ENCODE data around the gene AGMAT.

AGMAT gene

DNA sequence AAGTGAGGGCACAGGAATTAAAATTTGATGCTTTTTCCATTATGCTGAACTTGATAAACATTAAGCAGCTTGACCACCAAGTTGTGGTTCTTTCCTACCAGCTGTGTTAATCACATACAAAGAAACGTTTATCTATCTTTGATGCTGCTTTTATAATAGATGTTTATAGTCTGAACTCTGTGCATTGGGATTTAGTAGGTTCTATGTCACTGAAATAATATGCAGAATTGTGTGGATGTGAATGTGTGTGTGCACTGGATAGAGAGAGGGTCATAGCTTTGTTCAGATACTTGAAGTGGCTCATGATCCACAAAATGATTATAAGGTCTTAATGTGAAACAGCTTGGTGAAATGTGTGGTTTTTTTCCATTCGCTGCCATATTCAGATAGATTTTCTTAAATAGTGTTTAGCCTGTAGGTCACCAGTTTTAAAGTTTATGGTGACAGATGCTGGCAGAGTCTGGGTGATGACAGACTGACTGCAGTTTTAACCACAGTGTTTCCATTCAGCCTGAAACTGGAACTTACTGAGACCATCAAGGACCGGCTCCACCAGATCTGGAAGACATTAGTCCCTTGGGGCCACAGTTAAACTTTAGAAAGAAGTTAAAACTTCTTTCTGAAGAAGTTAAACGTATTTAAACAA, 42.6 kb upstream of the AGMAT start:
- DNase-seq = no peak
- no peak for TF ChIP-seq EZH2 (IDR thresholded peaks at IDR 0.05; ENCODE audit: borderline replicate concordance, low read depth, low read length, severe bottlenecking)
- Histone ChIP-seq H3K9me3 (ENCODE audit: insufficient read depth, low read length, severe bottlenecking) (no peaks in the 10 kb centered on the region), H2AFZ (ENCODE audit: low read depth, low read length) (no peak overlapping the region), H3K27me3 (ENCODE audit: insufficient read depth, low read length, poor library complexity) (no peaks in the 10 kb centered on the region), H3K4me3 (ENCODE audit: low read depth in 1 of 2, low read length in 2 of 2) (no peak overlapping the region), H3K9ac (ENCODE audit: low read depth, low read length) (no peak overlapping the region), H3K36me3 (ENCODE audit: insufficient read depth, low read length) (peaks cover 58% of the 10 kb centered on the region), H3K4me2 (ENCODE audit: insufficient read depth, low read length) (no peak overlapping the region), H3K4me1 (ENCODE audit: insufficient read depth, low read length) (no peaks in the 10 kb centered on the region), H4K20me1 (ENCODE audit: insufficient read depth, low read length) (peaks cover 32% of the 10 kb centered on the region; the same call in 1 of the 2 replicates), H3K27ac (ENCODE audit: low read length) (no peak overlapping the region), H3K79me2 (ENCODE audit: insufficient read depth, low read length) (peaks cover 49% of the 10 kb centered on the region)
- no peak for ATAC-seq (ENCODE audit: insufficient read depth, low read depth)

DNA sequence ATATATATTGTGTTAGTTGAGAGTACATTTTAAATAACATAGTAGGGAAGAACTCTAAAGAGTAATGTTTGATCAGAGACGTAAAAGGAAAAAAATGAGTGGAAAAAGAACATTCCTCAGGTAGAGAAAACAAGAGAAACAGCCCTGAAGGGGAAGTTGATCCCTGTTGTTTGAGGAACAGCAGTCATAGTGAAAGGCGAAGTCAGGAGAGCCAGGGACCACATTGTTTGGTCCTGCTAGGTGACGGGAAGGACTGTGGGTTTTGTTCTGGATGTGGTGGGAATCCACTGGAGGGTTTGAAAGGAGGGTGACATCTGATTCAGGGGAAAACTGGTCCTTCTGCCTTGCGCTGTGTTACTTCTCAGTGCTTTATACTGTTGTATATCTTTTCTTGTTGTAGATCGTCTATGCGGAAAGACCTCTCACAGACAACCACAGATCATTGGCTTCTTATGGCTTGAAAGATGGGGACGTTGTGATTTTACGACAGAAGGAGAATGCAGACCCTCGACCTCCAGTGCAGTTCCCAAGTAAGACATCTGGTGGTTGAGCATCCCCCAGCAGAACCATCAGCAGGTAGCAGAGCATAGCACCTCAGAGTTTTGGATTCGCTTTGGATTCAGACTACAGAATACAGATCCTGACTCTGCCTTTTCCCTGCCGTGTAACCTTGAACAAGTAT, 41.6 kb upstream of the AGMAT start:
- no peak for ATAC-seq (ENCODE audit: insufficient read depth, low read depth)
- Histone ChIP-seq H3K36me3 (ENCODE audit: insufficient read depth, low read length) (peaks cover 51% of the 10 kb centered on the region), H3K4me3 (ENCODE audit: low read depth in 1 of 2, low read length in 2 of 2) (no peak overlapping the region), H3K27me3 (ENCODE audit: insufficient read depth, low read length, poor library complexity) (no peaks in the 10 kb centered on the region), H3K4me1 (ENCODE audit: insufficient read depth, low read length) (0 out of 2 replicates have a peak, but pooled peaks cover 3% of the 10 kb centered on the region), H3K79me2 (ENCODE audit: insufficient read depth, low read length) (peaks cover 59% of the 10 kb centered on the region), H3K27ac (ENCODE audit: low read length) (no peak overlapping the region), H3K9ac (ENCODE audit: low read depth, low read length) (no peak overlapping the region), H2AFZ (ENCODE audit: low read depth, low read length) (no peak overlapping the region), H3K4me2 (ENCODE audit: insufficient read depth, low read length) (no peak overlapping the region), H4K20me1 (ENCODE audit: insufficient read depth, low read length) (peaks cover 40% of the 10 kb centered on the region; the same call in 1 of the 2 replicates), H3K9me3 (ENCODE audit: insufficient read depth, low read length, severe bottlenecking) (no peaks in the 10 kb centered on the region)
- TF ChIP-seq, protein P1, sequence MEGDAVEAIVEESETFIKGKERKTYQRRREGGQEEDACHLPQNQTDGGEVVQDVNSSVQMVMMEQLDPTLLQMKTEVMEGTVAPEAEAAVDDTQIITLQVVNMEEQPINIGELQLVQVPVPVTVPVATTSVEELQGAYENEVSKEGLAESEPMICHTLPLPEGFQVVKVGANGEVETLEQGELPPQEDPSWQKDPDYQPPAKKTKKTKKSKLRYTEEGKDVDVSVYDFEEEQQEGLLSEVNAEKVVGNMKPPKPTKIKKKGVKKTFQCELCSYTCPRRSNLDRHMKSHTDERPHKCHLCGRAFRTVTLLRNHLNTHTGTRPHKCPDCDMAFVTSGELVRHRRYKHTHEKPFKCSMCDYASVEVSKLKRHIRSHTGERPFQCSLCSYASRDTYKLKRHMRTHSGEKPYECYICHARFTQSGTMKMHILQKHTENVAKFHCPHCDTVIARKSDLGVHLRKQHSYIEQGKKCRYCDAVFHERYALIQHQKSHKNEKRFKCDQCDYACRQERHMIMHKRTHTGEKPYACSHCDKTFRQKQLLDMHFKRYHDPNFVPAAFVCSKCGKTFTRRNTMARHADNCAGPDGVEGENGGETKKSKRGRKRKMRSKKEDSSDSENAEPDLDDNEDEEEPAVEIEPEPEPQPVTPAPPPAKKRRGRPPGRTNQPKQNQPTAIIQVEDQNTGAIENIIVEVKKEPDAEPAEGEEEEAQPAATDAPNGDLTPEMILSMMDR (IDR thresholded peaks at IDR 0.05; ENCODE audit: borderline replicate concordance, extremely low read depth, low read length, poor library complexity, severe bottlenecking) = no peak
- TF ChIP-seq EZH2 (IDR thresholded peaks at IDR 0.05; ENCODE audit: borderline replicate concordance, low read depth, low read length, severe bottlenecking) = no peak
- DNase-seq = no peak

DNA sequence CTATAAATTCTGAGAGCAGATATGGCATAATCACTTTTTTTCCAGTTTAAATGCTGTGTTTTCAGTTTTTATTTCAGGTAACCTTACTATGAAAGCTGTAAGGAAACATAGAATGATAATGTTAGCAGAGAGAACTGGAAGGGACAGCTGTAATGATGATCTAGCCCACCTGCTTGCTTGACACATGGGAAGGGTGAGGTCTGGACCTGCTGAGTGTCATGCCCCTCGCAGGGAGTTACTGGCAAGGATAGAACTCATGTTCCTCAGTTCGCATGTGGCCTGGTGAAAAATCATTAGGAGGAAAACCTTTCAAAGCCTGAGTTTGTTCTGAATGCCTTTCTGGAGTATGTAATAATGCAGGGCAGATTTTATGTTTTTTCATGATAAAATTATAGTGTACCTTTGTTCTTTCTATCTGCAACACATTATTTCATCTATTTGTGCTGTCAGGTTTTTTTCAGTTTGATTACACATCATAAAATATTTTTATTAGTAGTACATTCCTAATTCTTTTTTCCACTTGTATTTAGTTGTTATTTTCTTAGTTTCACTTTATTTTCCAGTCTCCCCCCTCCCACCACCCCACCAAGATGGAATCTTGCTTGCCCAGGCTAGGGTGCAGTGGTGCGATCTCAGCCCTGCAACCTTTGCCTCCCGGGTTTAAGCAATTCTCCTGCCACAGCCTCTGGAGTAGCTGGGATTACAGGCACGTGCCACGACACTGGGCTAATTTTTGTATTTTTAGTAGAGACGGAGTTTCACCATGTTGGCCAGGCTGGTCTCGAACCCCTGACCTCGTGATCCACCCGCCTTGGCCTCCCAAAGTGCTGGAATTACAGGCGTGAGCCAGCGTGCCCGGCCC, 40.4 kb upstream of the AGMAT start:
- Histone ChIP-seq H3K9me3 (ENCODE audit: insufficient read depth, low read length, severe bottlenecking) (no peaks in the 10 kb centered on the region), H3K4me3 (ENCODE audit: low read depth in 1 of 2, low read length in 2 of 2) (no peak overlapping the region), H4K20me1 (ENCODE audit: insufficient read depth, low read length) (peaks cover 45% of the 10 kb centered on the region; the same call in 1 of the 2 replicates), H3K27me3 (ENCODE audit: insufficient read depth, low read length, poor library complexity) (no peaks in the 10 kb centered on the region), H3K27ac (ENCODE audit: low read length) (no peak overlapping the region), H2AFZ (ENCODE audit: low read depth, low read length) (no peak overlapping the region), H3K4me2 (ENCODE audit: insufficient read depth, low read length) (no peak overlapping the region), H3K79me2 (ENCODE audit: insufficient read depth, low read length) (peaks cover 71% of the 10 kb centered on the region), H3K9ac (ENCODE audit: low read depth, low read length) (no peak overlapping the region), H3K36me3 (ENCODE audit: insufficient read depth, low read length) (peaks cover 50% of the 10 kb centered on the region), H3K4me1 (ENCODE audit: insufficient read depth, low read length) (peaks cover 14% of the 10 kb centered on the region; the same call in 1 of the 2 replicates)
- ATAC-seq (ENCODE audit: insufficient read depth, low read depth) = no peak
- no peak for DNase-seq
- TF ChIP-seq, protein P1 (IDR thresholded peaks at IDR 0.05; ENCODE audit: borderline replicate concordance, extremely low read depth, low read length, poor library complexity, severe bottlenecking) = no peak
- TF ChIP-seq EZH2 (IDR thresholded peaks at IDR 0.05; ENCODE audit: borderline replicate concordance, low read depth, low read length, severe bottlenecking) = no peak
